GM21423 (cell line): ENCODE measurements around the gene NHS.

Experiments
- ATAC-seq: cut with Tn5 transposase; IDR thresholded peaks from one replicate; pipeline ENCODE4 v1.9.1; 2021; ENCODE audit warnings: mild to moderate bottlenecking, moderate library complexity; ENCODE audit not compliant: unreplicated experiment

NHS gene

GRCh38 chrX:17662391-17662790 lies 287.4 kb downstream of the NHS start:
- no peak for ATAC-seq

GRCh38 chrX:17668929-17669328 lies 293.9 kb downstream of the NHS start:
- ATAC-seq: no peak

DNA sequence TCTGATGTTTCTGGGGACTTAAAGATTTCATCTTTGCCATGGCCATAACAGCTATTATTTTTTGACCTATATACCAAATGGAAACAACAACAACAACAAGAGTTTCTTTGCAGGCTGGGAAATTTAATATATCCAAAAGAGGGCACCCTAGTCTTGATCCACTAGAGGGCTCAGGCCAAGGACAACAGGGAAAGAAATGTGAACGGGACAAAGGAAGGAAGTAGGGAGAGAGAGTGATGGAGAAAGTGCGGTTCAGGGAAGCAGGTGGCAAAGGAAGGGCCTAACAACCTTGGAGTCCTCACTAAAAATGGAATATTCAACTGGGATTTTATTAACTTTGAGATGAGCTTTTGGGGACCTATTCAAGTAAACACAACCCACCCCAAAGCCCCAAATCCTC lies 294.5 kb downstream of the NHS start:
- ATAC-seq: no peak

GRCh38 chrX:17669891-17670290 lies 294.9 kb downstream of the NHS start:
- ATAC-seq: no peak

DNA sequence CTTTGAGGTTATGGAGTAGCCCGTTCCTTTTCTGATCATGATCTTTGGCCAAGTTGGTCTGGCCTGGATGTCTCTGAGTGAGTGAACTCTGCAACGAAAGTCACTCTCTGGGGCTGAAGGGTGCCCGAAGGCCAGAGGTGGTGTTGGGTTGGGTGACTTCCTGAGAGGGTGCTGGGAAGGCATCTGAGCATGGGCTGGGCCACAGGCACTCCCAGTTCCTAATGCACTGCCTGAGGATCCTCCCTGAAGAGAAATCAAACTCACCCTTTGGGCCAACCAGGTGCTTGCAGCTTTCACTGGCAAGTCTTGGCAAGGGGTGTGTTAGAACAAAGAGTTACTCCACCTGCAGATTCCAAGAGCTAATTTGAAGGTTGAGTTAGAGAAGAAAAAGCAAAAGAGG lies 295.9 kb downstream of the NHS start:
- no peak for ATAC-seq

DNA sequence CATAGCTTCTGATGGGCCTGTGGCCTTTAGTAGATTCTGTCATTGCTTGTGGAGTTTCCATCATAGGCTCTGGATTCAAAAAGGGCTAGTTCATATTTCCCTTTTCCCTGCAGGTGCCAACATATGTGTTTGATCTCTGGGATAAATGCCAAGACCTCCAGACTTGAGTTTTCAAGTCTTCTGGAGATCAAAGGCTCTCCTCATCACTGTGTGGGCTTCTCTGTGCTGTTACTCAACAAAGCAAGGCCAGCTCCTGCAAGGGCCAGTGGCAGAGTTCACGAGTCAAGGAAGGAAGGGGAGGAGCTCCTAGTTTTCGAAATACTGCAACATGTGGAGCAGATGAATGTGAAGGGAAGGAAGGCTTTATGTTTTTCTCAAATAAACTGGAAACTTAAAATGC lies 299.6 kb downstream of the NHS start:
- no peak for ATAC-seq

DNA sequence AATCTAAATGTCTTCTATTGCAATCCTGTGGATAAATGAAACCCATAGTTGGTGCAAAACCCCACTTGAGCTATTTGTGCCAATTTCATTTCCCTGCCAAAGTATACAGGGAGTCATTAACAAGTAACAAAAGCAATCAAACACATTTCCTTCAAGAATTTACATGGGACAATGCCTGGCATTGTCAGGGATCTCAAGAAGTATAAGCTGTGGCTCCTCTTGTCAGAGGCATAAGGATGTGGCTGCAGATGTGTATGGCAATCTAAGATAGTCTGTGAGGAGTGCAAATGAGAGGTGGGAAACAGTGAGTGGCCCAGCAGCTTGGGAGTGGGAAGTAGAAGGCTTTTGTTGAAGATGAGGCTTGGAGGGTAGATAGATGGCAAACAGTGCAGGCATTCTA lies 304.3 kb downstream of the NHS start:
- no peak for ATAC-seq

DNA sequence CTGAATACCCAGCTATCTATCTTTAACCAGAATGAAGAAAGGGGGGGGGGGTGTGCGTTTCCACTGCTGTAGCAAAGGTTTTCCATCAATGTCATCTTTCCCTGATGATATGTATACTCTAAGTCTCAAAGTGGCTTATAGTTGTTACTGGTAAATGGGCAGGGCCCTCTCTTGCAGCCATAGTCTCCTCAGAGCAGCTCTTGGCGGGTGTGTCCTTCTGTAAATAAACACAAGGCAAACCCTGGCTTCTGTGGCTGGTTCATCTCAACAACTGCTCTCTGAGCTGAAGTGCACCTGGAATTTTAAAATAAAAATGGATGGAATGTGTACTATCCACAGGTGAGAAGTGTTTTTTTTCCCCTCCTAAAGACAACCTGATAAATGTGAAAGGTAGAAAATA lies 304.8 kb downstream of the NHS start:
- ATAC-seq: no peak

DNA sequence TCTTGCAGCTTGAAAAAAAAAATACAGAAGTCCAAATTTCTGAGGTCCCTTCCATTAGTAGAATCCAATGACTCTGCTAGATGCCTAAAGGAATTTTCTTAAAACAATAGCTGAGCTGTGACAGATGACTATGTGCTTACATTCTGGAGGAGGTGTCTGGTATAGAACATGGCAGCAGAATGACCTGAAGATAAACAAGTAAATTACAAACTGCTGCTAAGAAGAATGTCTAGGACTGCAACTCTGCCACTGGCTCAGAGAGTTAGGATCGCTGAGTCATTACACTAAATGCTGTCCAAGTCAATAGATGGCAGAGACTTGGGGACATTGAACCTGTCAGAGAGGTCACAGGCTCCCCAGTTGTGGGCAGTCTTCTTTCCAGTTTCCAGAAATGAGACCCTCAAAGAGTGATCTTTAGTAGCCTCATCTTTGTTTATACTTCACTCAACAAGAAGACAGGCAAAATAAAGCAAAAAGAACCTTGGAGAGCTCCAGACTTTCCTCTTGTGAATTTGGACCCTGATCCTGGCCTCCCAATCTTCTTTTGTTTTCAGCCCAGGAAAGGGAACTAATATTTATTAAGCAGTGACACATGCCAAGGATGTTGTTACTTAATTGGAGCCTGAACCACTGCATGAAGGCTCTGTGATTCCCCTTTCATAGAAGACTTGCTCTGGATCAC lies 305.9 kb downstream of the NHS start:
- ATAC-seq: no peak

DNA sequence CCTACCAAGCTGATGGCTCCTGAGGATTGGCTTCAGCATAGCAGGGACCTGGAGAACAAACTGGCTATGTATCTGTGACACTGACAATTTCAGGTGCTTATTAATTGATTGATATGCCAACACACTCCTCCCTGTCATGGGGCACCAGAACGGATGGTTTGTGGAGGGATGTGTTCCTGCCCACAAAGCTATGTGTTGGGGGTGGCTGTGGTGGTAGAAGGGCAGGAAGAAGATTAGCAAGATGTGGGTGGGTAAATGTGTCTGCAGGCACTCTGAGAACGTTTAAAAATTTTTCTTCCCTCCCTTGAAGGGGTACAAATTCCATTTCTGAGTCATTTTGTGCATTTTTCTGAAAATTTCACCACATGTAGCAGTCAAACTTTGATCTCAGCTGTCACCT lies 307.3 kb downstream of the NHS start:
- ATAC-seq: no peak

DNA sequence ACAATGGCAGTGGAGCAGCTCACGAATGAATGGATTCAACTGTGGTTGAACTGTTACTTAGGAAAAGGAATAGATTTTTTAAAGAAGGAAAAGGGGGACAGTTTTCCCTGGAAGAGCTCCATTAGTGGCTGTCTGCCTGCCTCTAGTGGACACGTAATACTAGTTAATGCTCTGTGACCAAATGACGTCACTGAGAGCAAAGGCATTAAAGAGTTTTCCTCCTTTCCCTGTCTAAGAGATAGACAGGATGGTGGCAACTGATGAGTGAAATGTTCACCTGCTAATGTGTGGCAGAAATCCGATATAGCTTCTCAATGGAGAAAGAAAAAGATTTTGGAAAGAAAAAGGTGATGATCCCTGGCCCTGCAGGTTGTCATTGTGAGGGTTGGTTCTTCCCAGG lies 310.0 kb downstream of the NHS start:
- ATAC-seq: no peak

DNA sequence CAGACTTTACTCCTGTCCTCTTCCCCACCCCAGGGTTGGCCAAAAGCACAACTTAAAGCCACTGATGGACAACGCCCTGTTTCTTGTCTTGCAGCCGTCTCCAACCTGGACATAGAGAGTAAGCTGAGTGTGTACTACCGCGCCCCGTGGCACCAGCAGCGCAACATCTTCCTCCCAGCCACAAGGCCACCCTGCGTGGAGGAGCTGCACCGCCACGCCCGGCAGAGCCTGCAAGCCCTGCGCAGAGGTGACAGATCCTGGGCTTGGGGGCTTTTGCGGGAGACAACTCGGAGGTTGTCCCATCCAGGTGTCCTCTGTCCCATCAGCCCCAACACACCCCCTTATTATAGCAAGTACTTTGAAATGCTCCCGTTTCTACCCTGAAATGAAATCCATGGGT lies 312.6 kb downstream of the NHS start:
- no peak for ATAC-seq

- no peak for ATAC-seq
Observed at GRCh38 chrX:17689971-17690409, 315.0 kb downstream of the NHS start.

GRCh38 chrX:17692709-17693346 lies 317.8 kb downstream of the NHS start:
- ATAC-seq: no peak

GRCh38 chrX:17697191-17697590 lies 322.2 kb downstream of the NHS start:
- no peak for ATAC-seq

DNA sequence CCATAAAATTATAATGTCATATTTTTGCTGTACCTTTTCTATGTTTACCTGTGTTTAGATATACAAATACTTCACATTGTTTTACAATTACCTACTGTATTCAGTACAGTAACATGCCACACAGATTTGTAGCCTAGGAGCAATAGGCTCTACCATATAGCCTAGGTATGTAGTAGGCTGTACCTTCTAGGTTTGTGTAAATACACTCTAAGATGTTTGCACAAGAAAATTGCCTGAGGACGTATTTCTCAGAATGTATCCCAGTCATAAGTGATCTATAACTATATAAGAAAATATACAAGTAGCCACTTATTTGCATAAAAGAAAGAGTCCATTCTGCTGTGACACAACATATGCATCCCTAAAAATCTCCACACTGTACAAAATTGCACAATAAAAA lies 326.0 kb downstream of the NHS start:
- no peak for ATAC-seq

DNA sequence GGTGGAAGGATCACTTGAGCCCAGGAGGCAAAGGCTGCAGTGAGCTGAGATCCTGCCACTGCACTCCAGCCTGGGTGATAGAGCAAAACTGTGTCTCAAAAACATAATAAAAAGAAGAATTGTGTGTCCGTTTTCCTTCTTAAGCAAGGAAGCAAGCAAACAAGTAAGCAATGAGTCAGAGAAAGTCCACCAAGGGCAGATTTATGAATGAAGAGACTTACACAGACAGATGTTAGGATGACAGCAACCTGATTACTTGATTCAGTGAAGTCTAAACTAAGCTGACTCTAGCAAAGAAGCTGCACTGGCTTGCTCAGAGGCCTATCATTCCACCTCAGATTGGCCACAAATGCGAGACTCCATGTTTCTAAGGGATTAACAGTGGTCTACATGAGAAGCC lies 328.2 kb downstream of the NHS start:
- ATAC-seq: no peak

GRCh38 chrX:17705211-17705610 lies 330.2 kb downstream of the NHS start:
- ATAC-seq: no peak

DNA sequence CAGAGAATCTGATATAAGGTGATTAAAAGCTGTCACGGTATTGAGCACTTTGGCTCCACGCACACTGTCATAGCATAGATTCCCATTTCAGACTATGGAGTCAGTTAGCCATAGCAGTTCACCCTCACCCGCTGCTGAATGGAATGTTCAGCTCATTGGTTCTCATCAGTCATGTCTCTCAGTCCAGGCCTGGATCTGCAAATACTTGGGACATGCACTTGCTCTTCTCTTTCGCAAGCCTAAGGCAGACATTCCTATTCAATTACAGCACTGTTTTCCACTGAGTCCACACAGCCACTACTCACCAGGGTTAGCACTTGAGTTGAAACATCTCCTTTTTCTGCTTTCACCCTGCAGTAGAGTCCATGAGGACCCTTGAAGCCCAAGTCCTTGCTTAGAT lies 331.7 kb downstream of the NHS start:
- no peak for ATAC-seq

DNA sequence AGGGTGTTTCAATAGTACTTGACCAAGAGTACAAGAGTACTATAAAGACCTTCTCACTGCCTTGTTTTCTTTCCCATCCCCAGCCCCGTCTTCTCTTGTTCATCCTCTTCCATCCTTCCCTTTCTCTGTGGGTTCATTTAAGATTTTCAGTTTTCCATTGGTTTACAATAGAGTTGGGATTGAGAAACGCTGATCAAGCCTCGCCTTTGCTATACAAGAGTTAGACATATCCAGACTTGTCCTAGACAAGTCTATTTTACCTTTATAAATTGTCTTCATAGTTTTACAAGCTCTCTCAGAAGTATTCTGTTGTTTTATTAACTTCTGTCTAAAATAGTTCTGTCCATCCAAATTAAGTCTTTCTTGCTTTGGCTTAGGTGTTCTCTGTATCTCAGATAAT lies 332.7 kb downstream of the NHS start:
- no peak for ATAC-seq

DNA sequence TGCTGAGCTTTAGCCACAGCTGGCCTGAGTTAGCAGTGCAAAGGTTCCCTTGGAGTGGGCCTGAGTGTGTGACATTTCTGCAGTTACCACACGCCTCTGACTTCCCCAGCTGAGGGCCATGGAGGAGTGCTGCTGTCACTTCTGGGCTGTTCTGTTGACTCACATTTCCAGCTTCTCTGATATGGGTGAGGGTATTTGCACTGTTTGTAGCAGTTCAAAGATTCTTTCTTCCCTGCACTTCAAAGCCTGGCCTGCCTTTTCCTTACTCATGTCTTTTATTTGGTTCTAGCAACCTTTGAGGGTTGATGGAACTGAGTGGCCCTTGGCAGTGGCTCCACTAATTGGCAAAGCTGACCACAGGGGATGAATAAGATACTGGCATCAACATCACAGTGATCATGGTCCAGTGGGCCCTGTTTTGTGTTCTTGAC lies 335.9 kb downstream of the NHS start:
- ATAC-seq: no peak

DNA sequence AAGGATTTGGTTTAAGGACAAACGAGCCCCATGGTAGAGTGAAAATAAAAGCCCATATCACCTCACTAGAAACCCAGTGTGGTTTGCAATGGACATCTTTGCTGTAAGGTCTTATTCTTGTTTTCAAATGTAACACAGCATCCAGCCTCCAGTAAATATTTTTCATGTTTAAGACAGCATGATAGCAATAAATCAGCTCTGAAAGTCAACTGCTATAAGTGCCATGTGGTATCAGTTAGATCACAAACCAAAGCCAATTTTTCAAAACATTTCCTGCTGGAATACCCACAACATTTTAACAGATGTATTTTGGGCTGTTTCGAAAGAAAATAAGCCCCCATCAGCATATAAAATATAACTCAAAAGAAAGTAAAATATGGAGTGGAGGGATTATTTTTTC lies 338.3 kb downstream of the NHS start:
- ATAC-seq: no peak

GRCh38 chrX:17718649-17719165 lies 343.7 kb downstream of the NHS start:
- ATAC-seq: no peak
